OCI-LY7 (cell line): Measurements from ENCODE around the gene DDX23.

ENCODE experiments used
- EZH2phosphoT487 ChIP-seq: fragments of 200-600 bp; sonication (generic); IDR thresholded peaks from 2 replicates; pipeline ENCODE4 v1.6.1; 2018; ENCODE audit warnings: low read depth, borderline replicate concordance, mild to moderate bottlenecking, mixed run types, antibody characterized with exemption, low read length, moderate library complexity, mixed read lengths
- TF ChIP-seq, protein P1 (sequence below): fragments of 200-600 bp; sonication (generic); conservative IDR thresholded peaks from 2 replicates; pipeline ENCODE4 v1.5.1; 2014; ENCODE audit warnings: mild to moderate bottlenecking, antibody characterized with exemption, low read length, moderate library complexity, mixed read lengths

DNA sequence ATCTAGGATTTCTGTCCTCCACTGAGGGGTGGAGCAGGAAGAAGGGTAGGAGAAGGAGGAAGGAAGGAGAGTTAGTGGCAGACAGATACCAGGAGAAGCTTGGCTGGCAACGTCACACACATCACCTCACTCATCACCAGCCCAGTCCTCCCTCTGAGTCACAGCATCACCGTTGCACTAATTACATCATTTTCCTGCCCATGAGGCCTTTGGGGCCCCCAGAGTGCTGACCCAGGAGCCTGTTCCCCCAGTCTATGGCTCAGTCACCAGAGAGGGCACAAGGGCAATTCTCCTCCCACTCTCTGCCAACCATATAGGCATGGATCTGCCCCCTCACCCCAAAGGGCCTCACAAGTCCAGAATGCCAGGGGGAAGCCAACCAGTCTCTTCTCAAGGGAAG is 9.1 kb upstream of the DDX23 start:
- TF ChIP-seq, protein P1, sequence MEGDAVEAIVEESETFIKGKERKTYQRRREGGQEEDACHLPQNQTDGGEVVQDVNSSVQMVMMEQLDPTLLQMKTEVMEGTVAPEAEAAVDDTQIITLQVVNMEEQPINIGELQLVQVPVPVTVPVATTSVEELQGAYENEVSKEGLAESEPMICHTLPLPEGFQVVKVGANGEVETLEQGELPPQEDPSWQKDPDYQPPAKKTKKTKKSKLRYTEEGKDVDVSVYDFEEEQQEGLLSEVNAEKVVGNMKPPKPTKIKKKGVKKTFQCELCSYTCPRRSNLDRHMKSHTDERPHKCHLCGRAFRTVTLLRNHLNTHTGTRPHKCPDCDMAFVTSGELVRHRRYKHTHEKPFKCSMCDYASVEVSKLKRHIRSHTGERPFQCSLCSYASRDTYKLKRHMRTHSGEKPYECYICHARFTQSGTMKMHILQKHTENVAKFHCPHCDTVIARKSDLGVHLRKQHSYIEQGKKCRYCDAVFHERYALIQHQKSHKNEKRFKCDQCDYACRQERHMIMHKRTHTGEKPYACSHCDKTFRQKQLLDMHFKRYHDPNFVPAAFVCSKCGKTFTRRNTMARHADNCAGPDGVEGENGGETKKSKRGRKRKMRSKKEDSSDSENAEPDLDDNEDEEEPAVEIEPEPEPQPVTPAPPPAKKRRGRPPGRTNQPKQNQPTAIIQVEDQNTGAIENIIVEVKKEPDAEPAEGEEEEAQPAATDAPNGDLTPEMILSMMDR = no peak
- TF ChIP-seq EZH2phosphoT487 = no peak
